GM12878 (cell line): ENCODE measurements around the gene POLN. TPM values are rescaled to one million over a fixed set of nuclear protein-coding genes. Genes with fewer than 3 reads are reported as not detected.

Experiments used
- ATAC-seq: fragments of 200-7000 bp; cut with Tn5 transposase; 3 replicates; pipeline ENCODE4 v1.9.1; 2020; ENCODE audit warnings: mild to moderate bottlenecking, moderate library complexity
- BruUV-seq: library from RNA; stranded (reverse); fragments of 400-500 nt; replicated peaks from 2 replicates; lab custom pipeline; 2021; lab: Mats Ljungman, UMichigan
- CTCF ChIA-PET: fragments of 300-600 bp; sonication (Branson Sonifier 250); formaldehyde crosslinking; extraction: SDS; loops from one replicate; lab custom pipeline; 2021; ENCODE audit warnings: inconsistent platforms; lab: Yijun Ruan, JAX
- POLR2A ChIA-PET: fragments of 350-600 bp; formaldehyde crosslinking; extraction: SDS; loops from one replicate; lab custom pipeline; 2021; ENCODE audit warnings: inconsistent platforms; lab: Charles Lee
- RAD21 ChIA-PET: fragments of 300-600 bp; sonication (Branson Sonifier 250); formaldehyde crosslinking; loops from one replicate; lab custom pipeline; 2023; ENCODE audit warnings: antibody characterized with exemption; ENCODE audit not compliant: unreplicated experiment; lab: Charles Lee
- SMC1A ChIA-PET: fragments of 300-600 bp; sonication (Branson Sonifier 250); formaldehyde crosslinking; loops from one replicate; lab custom pipeline; 2023; ENCODE audit not compliant: unreplicated experiment, uncharacterized antibody; lab: Charles Lee
- DNase-seq: peaks from one replicate; pipeline ENCODE4 v3.0.0-alpha.2; 2011; ENCODE audit warnings: low read depth, low spot score
- FAIRE-seq: peaks from 3 replicates; lab custom pipeline; 2011; peaks lifted over from hg19 to GRCh38; lab: Jason Lieb, UNC
- H2AFZ ChIP-seq: 2 replicates; pipeline ENCODE4 v1.6.0; 2011; ENCODE audit warnings: low read depth, low read length, control low read depth; ENCODE audit not compliant: control insufficient read depth
- H3K27ac ChIP-seq: 2 replicates; pipeline ENCODE4 v1.5.1; 2011; ENCODE audit warnings: control low read depth; ENCODE audit not compliant: control insufficient read depth, insufficient read depth
- H3K27me3 ChIP-seq, 2 experiments: replicated peaks in 1 of 2; 2 replicates each; pipeline versions ENCODE4 v1.6.0 to v1.6.1; 2011; ENCODE audit warnings: low read length in 1 of 2; ENCODE audit not compliant: control insufficient read depth in 2 of 2, insufficient read depth in 2 of 2
- H3K36me3 ChIP-seq, 2 experiments: 2 replicates each; pipeline ENCODE4 v1.5.1; 2011; ENCODE audit warnings: low read length in 1 of 2; ENCODE audit not compliant: control insufficient read depth in 2 of 2, insufficient read depth in 2 of 2
- H3K4me1 ChIP-seq: 2 replicates; pipeline ENCODE4 v1.6.1; 2011; ENCODE audit warnings: mild to moderate bottlenecking, low read length, moderate library complexity, mixed read lengths; ENCODE audit not compliant: control insufficient read depth, insufficient read depth
- H3K4me2 ChIP-seq: 2 replicates; pipeline ENCODE4 v1.6.0; 2011; ENCODE audit warnings: control low read depth; ENCODE audit not compliant: control insufficient read depth, insufficient read depth
- H3K4me3 ChIP-seq: fragments of 200-600 bp; sonication (generic); 2 replicates; pipeline ENCODE4 v1.5.1; 2016
- H3K79me2 ChIP-seq: 2 replicates; pipeline ENCODE4 v1.6.0; 2011; ENCODE audit warnings: low read length; ENCODE audit not compliant: control insufficient read depth, insufficient read depth
- H3K9ac ChIP-seq: 2 replicates; pipeline ENCODE4 v1.8.0; 2011; ENCODE audit warnings: low read length, control low read depth, mixed read lengths; ENCODE audit not compliant: control insufficient read depth, insufficient read depth
- H3K9me3 ChIP-seq: replicated peaks from 3 replicates; pipeline ENCODE4 v1.5.1; 2011; ENCODE audit warnings: mild to moderate bottlenecking, low read length; ENCODE audit not compliant: control insufficient read depth, insufficient read depth
- H4K20me1 ChIP-seq: 2 replicates; pipeline ENCODE4 v1.6.0; 2011; ENCODE audit not compliant: control insufficient read depth, insufficient read depth
- RAD21 ChIP-seq: IDR thresholded peaks from 2 replicates; pipeline ENCODE4 v1.6.1; 2011; ENCODE audit warnings: mild to moderate bottlenecking, low read depth, low read length, moderate library complexity; ENCODE audit not compliant: insufficient read depth
- YBX1 ChIP-seq: fragments of 450-650 bp; IDR thresholded peaks from 2 replicates; pipeline ENCODE4 v1.6.1; 2016; ENCODE audit warnings: antibody characterized with exemption
- WGBS: methylation state at CpG from one replicate; pipeline ENCODE4 v1.1.6; 2016; ENCODE audit warnings: low lambda C conversion rate; ENCODE audit not compliant: insufficient replicate concordance, insufficient coverage; ENCODE audit errors: missing lambda C conversion rate; 5-methylcytosine and 5-hydroxymethylcytosine counted together
- in situ Hi-C: fragments of 300-500 bp; cut with MboI; formaldehyde crosslinking; loops from 9 replicates; pipeline ENCODE4 v1.14.3; 2018; ENCODE audit warnings: mixed read lengths
- intact Hi-C: fragments of 100-400 bp; cut with micrococcal nuclease; formaldehyde crosslinking; loops from one replicate; pipeline ENCODE4 v1.14.2; 2022; ENCODE audit not compliant: unreplicated experiment
- polyA plus RNA-seq, 11 experiments: library from polyadenylated mRNA; depleted of rRNA in 4 of 11; unstranded in 6 of 11; stranded (reverse) in 5 of 11; fragments of >200 nt; fragmentation: Nextera tagmentation in 4 of 11; fragmentation: Illumina TruSeq in 1 of 11; extraction: Ambion mirVana in 4 of 11; extraction: Trizol in 1 of 11; gene quantifications; 1 replicate in 1 of 11; 2 replicates in 10 of 11; pipeline versions ENCODE4 v1.2.1 to v1.2.3, GENCODE V29; 2011 to 2016; ENCODE audit warnings: inconsistent platforms in 2 of 11, missing spikeins in 2 of 11, low read depth in 1 of 11
- total RNA-seq, 4 experiments: library from RNA; depleted of rRNA in 3 of 4; stranded (reverse); fragments of >200 nt in 3 of 4; fragmentation: Illumina TruSeq in 1 of 4; extraction: Trizol in 1 of 4; gene quantifications; 2 replicates each; pipeline versions ENCODE4 v1.2.1 to v1.2.3, GENCODE V29; 2013 to 2021
- TF ChIP-seq, protein P1 (sequence below): fragments of 450-650 bp; IDR thresholded peaks from 2 replicates; pipeline ENCODE4 v1.6.1; 2018; ENCODE audit warnings: borderline replicate concordance, mild to moderate bottlenecking; ENCODE audit not compliant: partially characterized antibody
- TF ChIP-seq, protein P2 (sequence below): IDR thresholded peaks from 2 replicates; pipeline ENCODE4 v1.6.1; 2012; ENCODE audit warnings: low read depth, low read length, improper control_type of control experiment

The POLN gene
- total and polyA plus RNA-seq, 10 of the 15 experiments (the other 5 are each of a cell fraction or from before 2014, with no cell fraction given) = 0.09 to 2.0 (median 0.95) TPM; not detected in 1

DNA sequence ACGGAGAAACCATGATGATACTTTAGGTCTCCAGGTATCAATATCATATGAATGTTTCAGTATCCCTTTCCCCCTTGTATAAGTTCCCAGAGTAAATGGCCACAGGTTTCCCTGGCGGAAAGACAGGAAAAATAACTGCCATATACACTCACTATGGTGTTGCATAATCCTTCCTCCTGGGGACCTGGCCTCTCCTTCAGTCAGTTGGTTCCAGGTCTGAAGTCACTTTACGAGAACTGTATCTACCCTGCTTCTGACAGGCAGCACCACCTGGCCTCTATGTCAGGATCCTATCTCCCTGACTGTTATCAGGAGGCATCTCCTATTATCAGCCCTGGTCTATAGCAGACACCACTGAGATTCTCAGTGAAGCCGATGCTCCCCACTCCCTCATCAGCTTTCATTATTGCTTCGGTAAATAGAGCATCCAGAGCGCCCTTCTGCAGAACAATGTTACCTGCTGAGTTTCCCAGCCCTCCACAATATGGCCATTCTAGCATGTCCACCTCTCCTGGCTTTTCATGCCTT is 22.6 kb downstream of the POLN start:
- TF ChIP-seq, protein P1, sequence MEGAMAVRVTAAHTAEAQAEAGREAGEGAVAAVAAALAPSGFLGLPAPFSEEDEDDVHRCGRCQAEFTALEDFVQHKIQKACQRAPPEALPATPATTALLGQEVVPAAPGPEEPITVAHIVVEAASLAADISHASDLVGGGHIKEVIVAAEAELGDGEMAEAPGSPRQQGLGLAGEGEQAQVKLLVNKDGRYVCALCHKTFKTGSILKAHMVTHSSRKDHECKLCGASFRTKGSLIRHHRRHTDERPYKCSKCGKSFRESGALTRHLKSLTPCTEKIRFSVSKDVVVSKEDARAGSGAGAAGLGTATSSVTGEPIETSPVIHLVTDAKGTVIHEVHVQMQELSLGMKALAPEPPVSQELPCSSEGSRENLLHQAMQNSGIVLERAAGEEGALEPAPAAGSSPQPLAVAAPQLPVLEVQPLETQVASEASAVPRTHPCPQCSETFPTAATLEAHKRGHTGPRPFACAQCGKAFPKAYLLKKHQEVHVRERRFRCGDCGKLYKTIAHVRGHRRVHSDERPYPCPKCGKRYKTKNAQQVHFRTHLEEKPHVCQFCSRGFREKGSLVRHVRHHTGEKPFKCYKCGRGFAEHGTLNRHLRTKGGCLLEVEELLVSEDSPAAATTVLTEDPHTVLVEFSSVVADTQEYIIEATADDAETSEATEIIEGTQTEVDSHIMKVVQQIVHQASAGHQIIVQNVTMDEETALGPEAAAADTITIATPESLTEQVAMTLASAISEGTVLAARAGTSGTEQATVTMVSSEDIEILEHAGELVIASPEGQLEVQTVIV = no peak
- TF ChIP-seq RAD21 (no peak), YBX1 (no peak)
- TF ChIP-seq, protein P2, sequence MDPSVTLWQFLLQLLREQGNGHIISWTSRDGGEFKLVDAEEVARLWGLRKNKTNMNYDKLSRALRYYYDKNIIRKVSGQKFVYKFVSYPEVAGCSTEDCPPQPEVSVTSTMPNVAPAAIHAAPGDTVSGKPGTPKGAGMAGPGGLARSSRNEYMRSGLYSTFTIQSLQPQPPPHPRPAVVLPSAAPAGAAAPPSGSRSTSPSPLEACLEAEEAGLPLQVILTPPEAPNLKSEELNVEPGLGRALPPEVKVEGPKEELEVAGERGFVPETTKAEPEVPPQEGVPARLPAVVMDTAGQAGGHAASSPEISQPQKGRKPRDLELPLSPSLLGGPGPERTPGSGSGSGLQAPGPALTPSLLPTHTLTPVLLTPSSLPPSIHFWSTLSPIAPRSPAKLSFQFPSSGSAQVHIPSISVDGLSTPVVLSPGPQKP = no peak
- DNase-seq = no peak
- in situ Hi-C loops (loop anchor here (5.0 kb wide), 1 partner anchor 223 kb away; no protein-coding TSS in a partner anchor), intact Hi-C loops (no loop called here)
- CTCF ChIA-PET = interaction anchor here (0.7 to 5.6 kb wide), 39 partner anchors 8 to 744 kb away, joined by 3 to 52 read pairs (median 6); partner anchors contain the start of genes CFAP99, GRK4, HAUS3 and NOP14
- RAD21 ChIA-PET = interaction anchor here (0.7 to 2.1 kb wide), 15 partner anchors 13 to 735 kb away, joined by 3 to 20 read pairs (median 5); partner anchors contain the start of genes CFAP99, HAUS3, POLN and RNF4
- no peak overlapping the region for H3K4me2 ChIP-seq
- no peak for FAIRE-seq
- SMC1A ChIA-PET = interaction anchor here (0.8 to 6.4 kb wide), 16 partner anchors 8 to 315 kb away, joined by 3 to 43 read pairs (median 4); no protein-coding TSS in a partner anchor
- H3K27ac ChIP-seq = no peak overlapping the region
- no peak for ATAC-seq
- BruUV-seq = no TSS peak
- no peaks in the 10 kb centered on the region for H3K4me1 ChIP-seq
- no peak overlapping the region for H3K9ac ChIP-seq
- no peak overlapping the region for H3K4me3 ChIP-seq
- H4K20me1 ChIP-seq = no peaks in the 10 kb centered on the region
- no peaks in the 10 kb centered on the region for H3K79me2 ChIP-seq
- H3K36me3 ChIP-seq = no peaks in the 10 kb centered on the region
- H3K9me3 ChIP-seq = no peaks in the 10 kb centered on the region
- WGBS = 95% methylated on average over 6 of the region's 6 CpGs
- H3K27me3 ChIP-seq = no peaks in the 10 kb centered on the region
- POLR2A ChIA-PET = interaction anchor here (0.5 kb wide), 1 partner anchor 9 kb away, joined by 5 read pairs; no protein-coding TSS in a partner anchor
- no peak overlapping the region for H2AFZ ChIP-seq
